WTC11 (cell line): ENCODE results near the gene PPP1R36. TPM values are rescaled to one million over a fixed set of nuclear protein-coding genes. Genes with fewer than 3 reads are reported as not detected.
A peak's percentile ranks its signal among the peaks of the same experiment; 100 is the strongest.

Source experiments
- ATAC-seq: fragments of 200-7000 bp; cut with Tn5 transposase; 2 replicates; pipeline ENCODE4 v1.10.0; 2021; ENCODE audit warnings: mild to moderate bottlenecking, moderate library complexity
- CTCF ChIA-PET: fragments of 300-600 bp; sonication (Branson Sonifier 250); formaldehyde crosslinking; loops from one replicate; lab custom pipeline; 2021; ENCODE audit warnings: antibody characterized with exemption; lab: Charles Lee
- POLR2A ChIA-PET: fragments of 350-600 bp; sonication (Branson Sonifier 250); formaldehyde crosslinking; loops from one replicate; lab custom pipeline; 2021; ENCODE audit warnings: antibody characterized with exemption; lab: Charles Lee
- DNase-seq: peaks from one replicate; pipeline ENCODE4 v3.0.0; 2021; ENCODE audit warnings: low spot score
- H3K27ac Mint-ChIP-seq: 2 replicates; pipeline ENCODE4 v1.8.0; 2021; ENCODE audit warnings: mixed read lengths
- H3K27me3 Mint-ChIP-seq: 2 replicates; pipeline ENCODE4 v1.8.0; 2021; ENCODE audit warnings: low read depth, mild to moderate bottlenecking, moderate library complexity, mixed read lengths
- H3K36me3 Mint-ChIP-seq: 2 replicates; pipeline ENCODE4 v1.8.0; 2021; ENCODE audit warnings: mixed read lengths
- H3K4me1 Mint-ChIP-seq: 2 replicates; pipeline ENCODE4 v1.8.0; 2022; ENCODE audit warnings: mixed read lengths
- H3K4me3 Mint-ChIP-seq: 2 replicates; pipeline ENCODE4 v1.8.0; 2021; ENCODE audit warnings: mild to moderate bottlenecking, moderate library complexity, mixed read lengths
- H3K9me3 Mint-ChIP-seq: 2 replicates; pipeline ENCODE4 v1.8.0; 2021; ENCODE audit warnings: mixed read lengths
- AFF4 ChIP-seq: sonication (generic); formaldehyde crosslinking; IDR thresholded peaks from 2 replicates; pipeline ENCODE4 v1.8.1; 2023; ENCODE audit warnings: mild to moderate bottlenecking, missing genetic modification reagents, borderline replicate concordance
- ATF1 ChIP-seq: sonication (generic); formaldehyde crosslinking; IDR thresholded peaks from 2 replicates; pipeline ENCODE4 v1.8.1; 2023; ENCODE audit warnings: mild to moderate bottlenecking, moderate library complexity, missing genetic modification reagents
- ATF2 ChIP-seq: sonication (generic); formaldehyde crosslinking; IDR thresholded peaks from 2 replicates; pipeline ENCODE4 v1.8.1; 2022; ENCODE audit warnings: low read depth, missing genetic modification reagents, borderline replicate concordance
- ATF3 ChIP-seq: sonication (generic); formaldehyde crosslinking; conservative IDR thresholded peaks from 2 replicates; pipeline ENCODE4 v1.8.1; 2022; ENCODE audit warnings: mild to moderate bottlenecking, missing genetic modification reagents
- CREM ChIP-seq: sonication (generic); formaldehyde crosslinking; IDR thresholded peaks from 2 replicates; pipeline ENCODE4 v1.8.1; 2022; ENCODE audit warnings: mild to moderate bottlenecking, missing genetic modification reagents, moderate library complexity
- E2F1 ChIP-seq: sonication (generic); formaldehyde crosslinking; IDR thresholded peaks from 2 replicates; pipeline ENCODE4 v1.8.0; 2022; ENCODE audit warnings: mild to moderate bottlenecking, missing genetic modification reagents
- E2F4 ChIP-seq: sonication (generic); formaldehyde crosslinking; IDR thresholded peaks from 2 replicates; pipeline ENCODE4 v1.8.1; 2022; ENCODE audit warnings: low read depth, mild to moderate bottlenecking, moderate library complexity, missing genetic modification reagents, borderline replicate concordance
- E2F5 ChIP-seq: sonication (generic); formaldehyde crosslinking; IDR thresholded peaks from 2 replicates; pipeline ENCODE4 v1.8.1; 2022; ENCODE audit warnings: mild to moderate bottlenecking, moderate library complexity, missing genetic modification reagents
- ERG ChIP-seq: fragments of 250-450 bp; sonication (Bioruptor Pico); IDR thresholded peaks from 2 replicates; pipeline ENCODE4 v1.8.0; 2021; ENCODE audit warnings: mild to moderate bottlenecking
- ETV6 ChIP-seq: sonication (generic); formaldehyde crosslinking; IDR thresholded peaks from 2 replicates; pipeline ENCODE4 v1.8.1; 2022; ENCODE audit warnings: mild to moderate bottlenecking, missing genetic modification reagents
- FOXJ3 ChIP-seq: sonication (generic); formaldehyde crosslinking; IDR thresholded peaks from 2 replicates; pipeline ENCODE4 v1.9.0; 2021; ENCODE audit warnings: missing genetic modification reagents, mild to moderate bottlenecking, borderline replicate concordance
- FOXK1 ChIP-seq: sonication (generic); formaldehyde crosslinking; IDR thresholded peaks from 2 replicates; pipeline ENCODE4 v1.8.0; 2022; ENCODE audit warnings: mild to moderate bottlenecking, moderate library complexity, missing genetic modification reagents
- FOXP1 ChIP-seq: sonication (generic); formaldehyde crosslinking; IDR thresholded peaks from 2 replicates; pipeline ENCODE4 v1.8.0; 2022; ENCODE audit warnings: missing genetic modification reagents, mild to moderate bottlenecking, moderate library complexity, borderline replicate concordance
- KAT7 ChIP-seq: sonication (generic); formaldehyde crosslinking; IDR thresholded peaks from 2 replicates; pipeline ENCODE4 v1.8.1; 2023; ENCODE audit warnings: missing genetic modification reagents, mild to moderate bottlenecking, borderline replicate concordance
- MXD4 ChIP-seq: fragments of 250-450 bp; sonication (Bioruptor Pico); IDR thresholded peaks from 2 replicates; pipeline ENCODE4 v1.8.0; 2021; ENCODE audit warnings: mild to moderate bottlenecking, moderate library complexity, borderline replicate concordance
- NFE2L1 ChIP-seq: sonication (generic); formaldehyde crosslinking; IDR thresholded peaks from 2 replicates; pipeline ENCODE4 v1.8.1; 2023; ENCODE audit warnings: missing genetic modification reagents
- NR2C2 ChIP-seq: sonication (generic); formaldehyde crosslinking; IDR thresholded peaks from 2 replicates; pipeline ENCODE4 v1.8.0; 2022; ENCODE audit warnings: mild to moderate bottlenecking, missing genetic modification reagents
- TEAD4 ChIP-seq: sonication (generic); formaldehyde crosslinking; IDR thresholded peaks from 2 replicates; pipeline ENCODE4 v1.8.0; 2022; ENCODE audit warnings: mild to moderate bottlenecking, missing genetic modification reagents
- USF1 ChIP-seq: sonication (generic); formaldehyde crosslinking; IDR thresholded peaks from 2 replicates; pipeline ENCODE4 v1.8.0; 2022; ENCODE audit warnings: mild to moderate bottlenecking, missing genetic modification reagents
- ZNF138 ChIP-seq: sonication (generic); formaldehyde crosslinking; conservative IDR thresholded peaks from 2 replicates; pipeline ENCODE4 v1.8.1; 2022; ENCODE audit warnings: mild to moderate bottlenecking, moderate library complexity, missing genetic modification reagents
- total RNA-seq: library from RNA; stranded (reverse); gene quantifications from 3 replicates; pipeline ENCODE4 v1.2.3, GENCODE V29; 2021

PPP1R36 gene
- total RNA-seq, 1 experiment from 2014 or later = 0.70 TPM

GRCh38 chr14:64581817-64582216 is 32.1 kb downstream of the PPP1R36 start (continued):
- TF ChIP-seq NFE2L1 = no peak
- no peak for TF ChIP-seq FOXJ3
- no peak for TF ChIP-seq E2F5 (CRISPR knock-in tag)
- no peak for TF ChIP-seq ERG (CRISPR knock-in tag)
- TF ChIP-seq NR2C2 = no peak
- TF ChIP-seq CREM (CRISPR knock-in tag) = no peak
- no peak for TF ChIP-seq ZNF138 (CRISPR knock-in tag)
- TF ChIP-seq MXD4 (CRISPR knock-in tag) = no peak
- TF ChIP-seq ATF1 (CRISPR knock-in tag) = no peak

- H3K4me3 Mint-ChIP-seq = no peak overlapping the region
- CTCF ChIA-PET = no interaction called here
- no peak for TF ChIP-seq AFF4 (CRISPR knock-in tag)
- no peak for TF ChIP-seq TEAD4 (CRISPR knock-in tag)
- no peak for TF ChIP-seq E2F5 (CRISPR knock-in tag)
- TF ChIP-seq FOXK1 (CRISPR knock-in tag) = no peak
- TF ChIP-seq E2F1 (CRISPR knock-in tag) = no peak
- no peak for TF ChIP-seq USF1 (CRISPR knock-in tag)
- TF ChIP-seq ETV6 (CRISPR knock-in tag) = no peak
- TF ChIP-seq ERG (CRISPR knock-in tag) = no peak
- no peak for TF ChIP-seq ATF3 (CRISPR knock-in tag)
- no peak for TF ChIP-seq E2F4 (CRISPR knock-in tag)
- TF ChIP-seq FOXP1 (CRISPR knock-in tag) = no peak
- no peak for TF ChIP-seq KAT7 (CRISPR knock-in tag)
- no peak for TF ChIP-seq ZNF138 (CRISPR knock-in tag)
- no peak for TF ChIP-seq ATF2
Measured at GRCh38 chr14:64584190-64584589, 34.4 kb downstream of the PPP1R36 start.

More at GRCh38 chr14:64584190-64584589, 34.4 kb downstream of the PPP1R36 start:
- peaks cover 19% of the 10 kb centered on the region for H3K4me1 Mint-ChIP-seq
- H3K9me3 Mint-ChIP-seq = no peaks in the 10 kb centered on the region
- no peaks in the 10 kb centered on the region for H3K36me3 Mint-ChIP-seq
- no peak for DNase-seq
- H3K27me3 Mint-ChIP-seq = no peaks in the 10 kb centered on the region
- peak overlapping the region; percentile 43; the same call in 1 of the 2 replicates for H3K27ac Mint-ChIP-seq
- no peak for ATAC-seq
- POLR2A ChIA-PET = no interaction called here
